LHCN-M2 (cell line): Measurements from ENCODE around the gene ZDHHC18. TPM values are rescaled to one million over a fixed set of nuclear protein-coding genes. Genes with fewer than 3 reads are reported as not detected.
A peak's percentile ranks its signal among the peaks of the same experiment; 100 is the strongest.
"Not testable (repeated sequence)": the region's sequence is repeated elsewhere in the genome, so short reads cannot be mapped to it uniquely, and the experiment has no call there.

ENCODE experiments used
- DNase-seq: peaks from one replicate; pipeline ENCODE4 v3.0.0-alpha.2; 2012; ENCODE audit warnings: low read depth
- total RNA-seq: library from RNA; depleted of rRNA; stranded (reverse); fragments of >200 nt; gene quantifications from 2 replicates; pipeline ENCODE4 v1.2.3, GENCODE V29; 2014

ZDHHC18 gene
- total RNA-seq, 1 experiment from 2014 or later: 10.4 TPM

- no peak for DNase-seq
Measured at GRCh38 chr1:26857473-26858060, 31.1 kb downstream of the ZDHHC18 start.

- no peak for DNase-seq
Measured at GRCh38 chr1:26858160-26858559, 31.7 kb downstream of the ZDHHC18 start.

- no peak for DNase-seq
Measured at GRCh38 chr1:26858891-26859640, 32.6 kb downstream of the ZDHHC18 start.

GRCh38 chr1:26861286-26861701 lies 34.8 kb downstream of the ZDHHC18 start:
- DNase-seq: peak; percentile 41

- DNase-seq: no peak
Measured at GRCh38 chr1:26861889-26862378, 35.4 kb downstream of the ZDHHC18 start.

GRCh38 chr1:26862781-26863684 lies 36.5 kb downstream of the ZDHHC18 start, which contains the start of gene SFN:
Gene SFN (plus strand): TSS chr1:26863149. CDS start chr1:26863213, 64 bp downstream.
- DNase-seq: no peak

- no peak for DNase-seq
Measured at GRCh38 chr1:26863685-26864077, 37.2 kb downstream of the ZDHHC18 start.

- peak; percentile 97 for DNase-seq
Measured at GRCh38 chr1:26864610-26865480, 38.4 kb downstream of the ZDHHC18 start.

- DNase-seq: not testable (repeated sequence)
Measured at GRCh38 chr1:26873097-26873496, 46.6 kb downstream of the ZDHHC18 start.

GRCh38 chr1:26874896-26875295 lies 48.4 kb downstream of the ZDHHC18 start:
- no peak for DNase-seq

GRCh38 chr1:26877326-26877725 lies 50.8 kb downstream of the ZDHHC18 start:
- DNase-seq: no peak

- DNase-seq: no peak
Measured at GRCh38 chr1:26879793-26880192, 53.3 kb downstream of the ZDHHC18 start.

GRCh38 chr1:26881611-26882010 lies 55.1 kb downstream of the ZDHHC18 start:
- not testable (repeated sequence) for DNase-seq

- DNase-seq: no peak
Measured at GRCh38 chr1:26882696-26883463, 56.4 kb downstream of the ZDHHC18 start.

- peak; percentile 26 for DNase-seq
Measured at GRCh38 chr1:26887125-26887524, 60.6 kb downstream of the ZDHHC18 start.

- DNase-seq: no peak
Measured at GRCh38 chr1:26888231-26888630, 61.7 kb downstream of the ZDHHC18 start.

GRCh38 chr1:26889551-26890466 lies 63.3 kb downstream of the ZDHHC18 start, which contains the start of gene GPN2:
Gene GPN2 (minus strand): TSS chr1:26890283. CDS start chr1:26890096, 187 bp downstream.
- DNase-seq: peak; percentile 71

- DNase-seq: no peak
Measured at GRCh38 chr1:26890467-26890796, 63.9 kb downstream of the ZDHHC18 start.

- no peak for DNase-seq
Measured at GRCh38 chr1:26894263-26894662, 67.8 kb downstream of the ZDHHC18 start.
